OCI-M1 (cell line): Measurements from ENCODE around the gene GPATCH2L.

ENCODE experiments used
- DNase-seq: peaks from one replicate; lab custom pipeline; 2025; lab: John Stamatoyannopoulos, UW

Gene GPATCH2L

GRCh38 chr14:76136476-76137110 is 15.1 kb upstream of the GPATCH2L start:
- DNase-seq = no peak

DNA sequence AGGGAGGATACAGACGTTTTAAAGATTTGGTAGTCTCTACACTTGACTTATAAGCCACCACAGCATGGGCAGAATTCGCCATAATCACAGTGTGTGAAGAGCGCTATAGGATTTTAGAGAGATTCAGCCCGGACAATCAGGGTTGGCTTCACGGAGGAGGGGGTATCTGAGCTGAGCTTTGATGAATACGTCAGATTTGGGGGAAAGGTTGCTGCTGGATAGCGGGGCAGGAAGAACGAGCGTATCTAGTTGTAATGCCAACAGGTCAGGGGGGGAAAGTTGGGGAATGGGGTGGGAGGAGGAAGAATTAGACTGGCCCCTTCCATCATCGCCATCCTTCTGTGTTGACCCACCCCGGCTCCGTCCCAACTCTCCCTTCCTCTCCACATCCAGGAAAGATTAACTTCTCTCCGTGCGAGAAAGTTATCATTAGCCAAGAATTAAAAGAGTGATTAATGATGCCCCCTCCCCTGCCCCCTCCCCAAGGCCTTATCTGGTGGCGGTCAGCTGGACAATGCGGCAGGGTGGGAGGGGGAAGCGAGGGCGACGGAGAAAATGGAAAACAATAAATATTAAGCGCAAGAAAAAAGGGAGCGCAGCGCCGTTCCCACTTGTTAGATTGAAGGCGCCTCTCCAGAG is 13.5 kb upstream of the GPATCH2L start:
- DNase-seq = no peak

- DNase-seq = peak; percentile 40
Measured at GRCh38 chr14:76138758-76139723, 12.7 kb upstream of the GPATCH2L start.

DNA sequence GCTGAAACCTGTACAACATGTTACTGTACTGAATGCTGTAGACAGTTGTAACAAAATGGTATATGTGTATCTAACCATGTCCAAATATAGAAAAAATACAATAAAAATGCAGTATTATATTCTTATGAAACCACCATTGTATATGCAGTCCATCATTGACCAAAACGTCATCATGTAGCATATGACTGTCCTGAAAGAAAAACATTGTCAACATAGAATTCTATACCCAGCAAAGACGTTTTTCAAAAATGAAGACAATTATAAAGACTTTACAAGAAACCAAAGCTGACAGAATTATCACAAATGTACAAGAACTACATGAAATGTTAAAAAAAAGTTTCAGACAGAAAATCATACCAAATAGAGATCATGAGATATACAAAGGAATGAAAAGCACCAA is 8.1 kb upstream of the GPATCH2L start:
- no peak for DNase-seq

GRCh38 chr14:76146976-76147375 is 4.7 kb upstream of the GPATCH2L start:
- no peak for DNase-seq

- DNase-seq = no peak
Measured at GRCh38 chr14:76149196-76149595, 2.5 kb upstream of the GPATCH2L start.

- DNase-seq = peak; percentile 72
Measured at GRCh38 chr14:76152333-76152681, 585 bp downstream of the GPATCH2L start.

- DNase-seq = no peak
Measured at GRCh38 chr14:76153919-76154318, 2.2 kb downstream of the GPATCH2L start.

DNA sequence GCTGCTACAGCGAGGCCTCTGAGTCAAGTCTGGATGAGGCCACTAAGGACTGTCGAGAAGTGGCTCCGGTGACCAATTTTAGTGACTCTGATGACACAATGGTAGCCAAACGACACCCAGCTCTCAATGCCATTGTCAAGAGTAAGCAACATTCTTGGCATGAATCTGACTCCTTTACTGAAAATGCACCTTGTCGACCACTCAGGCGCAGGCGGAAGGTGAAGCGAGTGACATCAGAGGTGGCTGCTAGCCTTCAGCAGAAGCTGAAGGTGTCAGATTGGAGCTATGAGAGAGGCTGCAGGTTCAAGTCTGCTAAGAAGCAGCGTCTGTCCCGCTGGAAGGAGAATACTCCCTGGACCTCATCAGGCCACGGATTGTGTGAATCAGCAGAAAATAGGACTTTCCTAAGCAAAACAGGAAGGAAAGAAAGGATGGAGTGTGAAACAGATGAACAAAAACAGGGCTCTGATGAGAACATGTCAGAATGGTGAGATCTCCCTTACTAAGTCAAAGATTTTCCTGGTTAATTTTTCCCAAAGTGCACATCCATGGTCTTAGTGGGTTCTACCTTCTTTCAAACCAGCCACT is 2.9 kb downstream of the GPATCH2L start:
- DNase-seq = no peak

DNA sequence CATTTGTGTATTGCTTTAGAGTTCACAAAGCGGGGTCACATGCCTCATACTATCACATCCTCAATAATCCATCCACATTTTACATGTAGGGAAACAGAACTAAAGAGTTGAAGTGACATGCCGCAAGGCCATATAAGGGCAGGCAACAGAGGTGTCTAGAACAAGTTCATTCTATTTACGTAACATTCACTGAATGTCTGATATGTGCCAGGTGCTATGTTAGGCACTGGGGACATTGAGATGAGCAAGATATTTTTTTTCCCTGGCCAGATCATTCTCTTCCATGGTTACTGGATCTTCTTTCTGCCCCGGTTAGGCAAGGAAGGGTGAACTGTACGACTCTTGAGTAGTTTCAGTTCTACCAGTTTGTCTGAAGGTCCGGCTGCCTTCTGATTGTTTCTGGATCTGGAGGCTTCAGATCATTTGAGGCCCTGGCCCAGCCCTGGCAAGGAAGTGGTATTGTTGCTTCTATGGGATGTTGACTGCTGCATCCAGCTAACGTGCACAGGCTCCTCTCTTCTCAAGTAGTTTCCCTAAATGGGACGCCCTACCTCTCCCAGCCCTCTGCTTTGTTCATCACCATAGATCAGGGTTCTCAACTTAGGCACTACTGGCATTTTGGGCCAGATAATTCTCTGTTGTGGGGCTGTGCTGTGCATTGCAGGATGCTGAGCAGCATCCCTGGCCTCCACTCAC is 12.1 kb downstream of the GPATCH2L start:
- DNase-seq = no peak

DNA sequence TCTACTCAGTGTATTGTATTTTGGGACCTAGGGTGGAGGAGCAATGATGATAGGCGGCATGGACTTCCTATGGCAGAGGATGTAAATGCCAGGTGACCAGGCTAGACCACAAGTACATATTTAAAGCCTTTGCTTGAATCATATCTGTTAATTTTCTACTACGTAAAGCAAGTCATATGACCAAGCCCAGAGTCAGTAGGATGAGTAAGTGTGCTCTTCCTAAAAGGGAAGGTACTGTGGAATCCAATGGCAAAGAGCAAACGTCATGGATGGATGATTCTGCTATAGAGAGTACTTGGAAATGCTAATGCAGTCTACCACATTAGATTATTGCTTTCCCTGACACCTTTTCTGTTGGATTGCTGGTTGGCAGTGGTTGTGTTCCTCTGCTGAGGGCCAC is 16.8 kb downstream of the GPATCH2L start:
- no peak for DNase-seq

- DNase-seq = no peak
Measured at GRCh38 chr14:76169776-76170175, 18.1 kb downstream of the GPATCH2L start.

DNA sequence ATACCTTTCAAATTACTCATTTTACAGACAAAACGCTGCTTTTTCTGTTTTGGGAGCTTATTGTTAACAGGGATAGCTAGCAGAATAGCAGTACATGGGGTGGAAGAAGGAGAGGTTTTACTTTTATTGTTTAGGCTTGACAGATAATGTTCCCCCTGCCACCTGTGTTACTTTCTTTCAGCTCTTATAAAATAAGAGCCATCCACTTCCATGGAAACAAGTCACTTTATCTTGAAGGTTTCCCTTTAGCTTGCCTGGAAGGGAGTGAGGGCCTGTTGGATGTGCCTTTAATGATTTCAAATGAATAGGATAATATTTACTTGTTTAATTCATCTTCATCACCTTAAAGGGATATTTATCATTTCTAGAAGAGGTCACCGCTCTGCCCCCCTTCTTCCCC is 23.3 kb downstream of the GPATCH2L start:
- no peak for DNase-seq

DNA sequence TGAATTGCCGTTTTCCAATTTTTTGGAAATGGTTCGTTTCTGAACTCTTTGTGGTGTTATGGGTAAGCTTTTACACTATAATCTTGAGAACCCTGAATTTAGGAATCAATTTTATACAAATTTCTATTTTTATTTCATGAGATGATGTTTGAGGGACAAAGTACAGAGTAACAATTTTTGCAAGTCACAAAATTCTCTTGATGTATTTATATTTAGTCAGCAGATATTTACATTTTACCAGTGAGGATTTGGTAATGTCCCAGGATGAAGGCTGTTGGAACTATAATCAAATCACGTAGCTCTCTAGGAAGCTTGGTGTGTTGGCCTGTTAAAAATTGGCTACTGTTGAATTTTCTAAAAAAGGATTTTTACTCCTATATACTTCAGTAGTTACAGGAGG is 24.2 kb downstream of the GPATCH2L start:
- no peak for DNase-seq

DNA sequence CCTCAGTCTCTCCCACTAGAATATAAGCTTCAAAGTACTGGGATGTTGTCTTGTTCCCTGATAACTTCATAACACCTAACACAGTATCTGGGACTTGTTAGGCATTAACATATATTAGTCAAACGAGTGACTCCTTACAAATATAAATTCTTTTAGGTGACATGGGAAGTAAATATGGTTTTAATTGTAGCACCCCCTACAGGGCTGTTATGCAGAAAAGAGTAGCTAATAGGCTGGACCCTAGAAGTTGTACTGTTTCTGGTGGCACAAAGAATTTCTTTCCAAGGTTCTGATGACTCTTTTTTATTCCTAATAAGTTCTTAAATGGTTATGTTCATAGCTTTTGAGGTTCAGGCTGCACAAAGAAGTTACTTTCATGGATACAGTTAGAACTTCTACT is 29.8 kb downstream of the GPATCH2L start:
- peak; percentile 6 for DNase-seq

- no peak for DNase-seq
Measured at GRCh38 chr14:76186308-76187027, 34.7 kb downstream of the GPATCH2L start.

DNA sequence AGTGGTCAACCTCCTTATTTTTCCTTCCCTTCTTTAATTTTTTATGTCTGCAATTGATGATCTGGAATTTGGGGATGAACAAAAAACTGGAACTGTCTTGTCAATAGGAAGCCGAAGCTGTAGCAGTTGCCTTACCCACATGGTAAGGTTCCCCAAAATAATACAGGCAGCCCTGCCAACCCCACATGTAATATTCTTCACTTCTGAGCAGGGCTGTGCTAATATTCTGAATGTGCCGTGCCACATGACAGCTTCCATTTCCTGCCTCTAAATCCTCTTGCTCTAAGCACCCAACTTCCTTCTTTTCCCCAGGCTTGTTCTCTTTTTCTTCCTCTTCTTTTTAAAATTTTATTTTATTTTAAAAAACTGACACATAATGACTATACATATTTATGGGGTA is 39.6 kb downstream of the GPATCH2L start:
- DNase-seq = peak; percentile 11

- no peak for DNase-seq
Measured at GRCh38 chr14:76193696-76194095, 42.0 kb downstream of the GPATCH2L start.

DNA sequence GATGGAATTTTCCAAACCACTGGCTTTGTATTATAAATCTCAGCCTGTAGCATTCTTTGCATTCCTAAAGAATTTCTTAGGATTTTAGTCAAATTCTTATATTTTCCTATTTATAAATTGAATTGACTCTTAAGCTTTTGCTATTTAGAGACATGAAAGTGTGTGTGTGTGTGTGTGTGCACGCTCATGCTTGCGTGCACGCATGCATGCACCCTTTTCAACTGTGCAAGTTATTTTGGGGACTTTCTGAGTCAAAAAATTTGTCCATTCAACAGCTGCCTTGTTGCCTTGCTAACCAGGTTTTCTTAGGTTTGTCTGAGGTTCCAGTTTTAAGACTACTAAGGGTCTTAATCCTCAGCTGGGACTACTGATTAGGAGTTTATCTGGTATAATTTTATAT is 42.6 kb downstream of the GPATCH2L start:
- DNase-seq = no peak

DNA sequence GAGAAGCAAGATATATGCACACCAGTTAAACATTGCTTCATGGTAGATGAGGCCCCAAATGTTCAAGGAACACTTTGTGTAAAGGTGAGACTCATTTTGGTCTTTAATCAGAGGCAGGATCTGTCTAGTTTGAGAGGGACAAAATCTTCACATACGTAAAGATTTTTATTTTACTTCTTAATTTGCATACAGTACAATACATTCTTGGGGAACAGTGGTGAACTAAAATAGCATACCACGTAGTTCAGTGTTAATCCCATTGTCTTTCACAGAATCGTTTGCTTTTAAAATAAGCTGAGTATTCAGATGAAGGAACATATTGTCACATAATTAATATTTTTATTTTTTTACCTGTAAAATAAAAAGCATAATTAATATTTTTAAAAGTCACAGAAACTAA is 43.3 kb downstream of the GPATCH2L start:
- no peak for DNase-seq

GRCh38 chr14:76196980-76197695 is 45.4 kb downstream of the GPATCH2L start:
- DNase-seq = no peak
